Adrenal gland (tissue), 12 donors: ENCODE measurements around the gene SPATA2L. TPM values are rescaled to one million over a fixed set of nuclear protein-coding genes. Genes with fewer than 3 reads are reported as not detected.

ENCODE experiments used
- DNase-seq, 7 donors: peaks; one replicate each; pipeline ENCODE4 v3.0.0-alpha.2; 2019 to 2020
- H3K27ac ChIP-seq, 5 donors: fragments of 200-600 bp; sonication (generic) in 4 of 5; 1 replicate in 3 of 5; 2 replicates in 2 of 5; pipeline versions ENCODE4 v1.5.1 to v1.8.0; 2016 to 2020; ENCODE audit warnings: mild to moderate bottlenecking in 1 of 5
- H3K27me3 ChIP-seq: fragments of 200-600 bp; 2 replicates; pipeline ENCODE4 v1.8.0; 2021
- H3K36me3 ChIP-seq, 2 donors: fragments of 200-600 bp; replicated peaks in 1 of 2; 1 replicate in 1 of 2; 2 replicates in 1 of 2; pipeline versions ENCODE4 v1.5.1 to v1.8.0; 2018 to 2022
- H3K4me1 ChIP-seq, 2 donors: fragments of 200-600 bp; replicated peaks in 1 of 2; 1 replicate in 1 of 2; 2 replicates in 1 of 2; pipeline versions ENCODE4 v1.5.1 to v1.8.0; 2018 to 2021
- H3K4me3 ChIP-seq, 4 donors: fragments of 200-600 bp; sonication (generic) in 3 of 4; one replicate each; pipeline ENCODE4 v1.5.1; 2016 to 2018
- H3K9me3 ChIP-seq, 3 donors: fragments of 200-600 bp; sonication (generic) in 1 of 3; replicated peaks in 1 of 3; 1 replicate in 2 of 3; 2 replicates in 1 of 3; pipeline versions ENCODE4 v1.5.1 to v1.8.0; 2016 to 2021
- POLR2A ChIP-seq, 2 donors: fragments of 450-650 bp; IDR thresholded peaks; one replicate each; pipeline ENCODE4 v1.6.1; 2017; ENCODE audit warnings: antibody characterized with exemption in 2 of 2, mild to moderate bottlenecking in 2 of 2, moderate library complexity in 1 of 2
- WGBS, 4 donors: extraction: QIAGEN DNeasy Blood & Tissue Kit in 2 of 4; methylation state at CpG; one replicate each; pipeline versions ENCODE4 v1.1.5 to v1.1.7; 2013 to 2017; 5-methylcytosine and 5-hydroxymethylcytosine counted together
- intact Hi-C, 2 donors: fragments of 100-400 bp; cut with DNase I; formaldehyde crosslinking; loops; one replicate each; pipeline versions ENCODE4 v1.14.1 to v1.15.0; 2022 to 2023
- polyA plus RNA-seq, 3 donors: library from polyadenylated mRNA; stranded (reverse); fragments of 200-250 nt in 2 of 3; fragments of 350-450 nt in 1 of 3; fragmentation: Illumina TruSeq in 1 of 3; extraction: RNeasy Lipid Tissue Mini Kit (QIAGEN cat#74804) in 1 of 3; gene quantifications; one replicate each; pipeline ENCODE4 v1.2.3, GENCODE V29; 2013 to 2014
- total RNA-seq, 9 donors: library from RNA; depleted of rRNA in 4 of 9; stranded (reverse); fragments of >200 nt in 4 of 9; fragments of 120-200 nt in 1 of 9; fragmentation: NEBNext Ultra II Directional in 1 of 9; extraction: Animal tissue kit (Norgen Biotek cat#: 25700) in 1 of 9; gene quantifications; one replicate each; pipeline versions ENCODE4 v1.1.0 to v1.2.4, GENCODE V29; 2013 to 2023
- TF ChIP-seq, protein P1 (sequence below), 6 experiments: fragments of 450-650 bp in 4 of 6; fragments of 200-600 bp in 2 of 6; sonication (generic) in 1 of 6; IDR thresholded peaks; 1 replicate in 5 of 6; 2 replicates in 1 of 6; pipeline versions ENCODE4 v1.5.1 to v1.8.0; 2016 to 2021; ENCODE audit warnings: antibody characterized with exemption in 6 of 6, mild to moderate bottlenecking in 2 of 6, moderate library complexity in 1 of 6
- donor health status: healthy with polysubstance abuse.
- donor health status: Bipolar disorder and iron deficiency.
- donor health status: DM: yes; HTN: yes; CAD: no.
- donor health status: DM: no; HTN: no; CAD: no.
- donor health status: DM: no; HTN: no; CAD: no.
- donor health status: DM: yes; HTN: yes; CAD: no.

Gene SPATA2L
- total and polyA plus RNA-seq, 12 donors, result 0.20 to 29.4 (median 11.2) TPM

DNA sequence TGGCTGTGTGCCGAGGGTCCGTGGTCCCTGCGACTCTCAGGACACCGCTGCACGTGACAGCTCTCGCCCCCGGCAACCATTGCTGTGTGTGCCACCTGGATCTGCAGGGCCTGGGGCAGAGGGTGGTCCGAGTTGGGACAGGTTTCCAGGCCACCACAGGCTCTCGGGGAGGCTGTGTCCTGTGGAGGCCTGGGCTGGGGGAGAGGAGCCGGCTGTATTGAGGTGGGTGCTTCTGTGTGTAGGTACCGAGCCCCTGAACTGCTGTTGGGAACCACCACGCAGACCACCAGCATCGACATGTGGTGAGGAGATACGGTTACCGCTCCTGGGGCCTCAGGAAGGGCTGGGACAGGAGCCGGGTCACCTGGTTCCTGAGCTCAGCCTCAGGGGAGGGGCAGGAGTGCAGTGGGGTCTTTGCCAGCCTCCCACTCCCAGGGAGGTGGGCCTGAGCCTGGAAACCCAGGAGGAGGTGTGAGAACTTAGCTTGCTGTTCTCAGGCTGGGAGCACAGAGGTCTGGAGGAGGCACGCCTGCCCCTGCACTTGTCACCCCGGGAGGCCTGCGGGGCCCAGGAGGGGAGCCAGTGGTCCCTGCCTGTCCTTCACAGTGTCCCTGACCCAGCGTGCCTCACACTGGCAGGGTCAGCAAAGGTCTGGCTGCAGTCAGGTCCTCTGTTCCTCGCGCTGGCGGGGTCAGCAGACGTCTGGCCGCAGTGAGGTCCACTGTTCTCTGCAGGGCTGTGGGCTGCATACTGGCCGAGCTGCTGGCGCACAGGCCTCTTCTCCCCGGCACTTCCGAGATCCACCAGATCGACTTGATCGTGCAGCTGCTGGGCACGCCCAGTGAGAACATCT lies 7.3 kb downstream of the SPATA2L start:
- Histone ChIP-seq H3K9me3 (no peaks in the 10 kb centered on the region), H3K4me3 (no peak overlapping the region), H3K36me3 (peaks cover 0 to 69% of the 10 kb centered on the region in 2 donors), H3K27me3 (no peaks in the 10 kb centered on the region), H3K27ac (no peak overlapping the region), H3K4me1 (no peaks in the 10 kb centered on the region)
- 86 to 90% (median 87%) methylated on average over 11 to 32 of the region's 32 CpGs; no CpG with 5 or more reads in 1 of the 4 donors for WGBS, 4 donors
- intact Hi-C loops, result no loop called here
- peak in 1 of 7 donors; percentile 23 for DNase-seq
- TF ChIP-seq, protein P1, sequence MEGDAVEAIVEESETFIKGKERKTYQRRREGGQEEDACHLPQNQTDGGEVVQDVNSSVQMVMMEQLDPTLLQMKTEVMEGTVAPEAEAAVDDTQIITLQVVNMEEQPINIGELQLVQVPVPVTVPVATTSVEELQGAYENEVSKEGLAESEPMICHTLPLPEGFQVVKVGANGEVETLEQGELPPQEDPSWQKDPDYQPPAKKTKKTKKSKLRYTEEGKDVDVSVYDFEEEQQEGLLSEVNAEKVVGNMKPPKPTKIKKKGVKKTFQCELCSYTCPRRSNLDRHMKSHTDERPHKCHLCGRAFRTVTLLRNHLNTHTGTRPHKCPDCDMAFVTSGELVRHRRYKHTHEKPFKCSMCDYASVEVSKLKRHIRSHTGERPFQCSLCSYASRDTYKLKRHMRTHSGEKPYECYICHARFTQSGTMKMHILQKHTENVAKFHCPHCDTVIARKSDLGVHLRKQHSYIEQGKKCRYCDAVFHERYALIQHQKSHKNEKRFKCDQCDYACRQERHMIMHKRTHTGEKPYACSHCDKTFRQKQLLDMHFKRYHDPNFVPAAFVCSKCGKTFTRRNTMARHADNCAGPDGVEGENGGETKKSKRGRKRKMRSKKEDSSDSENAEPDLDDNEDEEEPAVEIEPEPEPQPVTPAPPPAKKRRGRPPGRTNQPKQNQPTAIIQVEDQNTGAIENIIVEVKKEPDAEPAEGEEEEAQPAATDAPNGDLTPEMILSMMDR (IDR thresholded peaks at IDR 0.05), result no peak
- TF ChIP-seq POLR2A (IDR thresholded peaks at IDR 0.05), result no peak

DNA sequence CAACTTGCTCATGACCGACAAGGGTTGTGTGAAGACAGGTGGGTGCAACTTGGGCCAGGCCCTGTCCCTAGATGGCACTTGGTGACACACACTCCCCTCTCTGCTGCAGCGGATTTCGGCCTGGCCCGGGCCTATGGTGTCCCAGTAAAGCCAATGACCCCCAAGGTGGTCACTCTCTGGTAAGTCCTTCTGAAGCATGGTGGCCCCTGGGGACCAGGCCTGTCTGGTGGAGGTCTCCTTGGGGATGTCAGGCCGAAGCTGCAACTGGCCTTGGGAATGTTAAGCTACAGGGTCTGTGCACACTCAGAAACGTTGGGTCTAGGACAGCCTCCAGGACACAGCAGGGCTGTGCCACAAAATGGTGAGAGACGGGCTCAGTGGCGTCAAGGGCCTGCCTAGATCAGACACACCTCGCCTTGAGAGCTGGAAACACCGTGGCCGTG lies 8.2 kb downstream of the SPATA2L start:
- no peaks in the 10 kb centered on the region for H3K27me3 ChIP-seq
- H3K27ac ChIP-seq, result no peak overlapping the region
- intact Hi-C loops, result no loop called here
- TF ChIP-seq, protein P1 (IDR thresholded peaks at IDR 0.05), result no peak
- no peak for TF ChIP-seq POLR2A (IDR thresholded peaks at IDR 0.05)
- H3K9me3 ChIP-seq, result no peaks in the 10 kb centered on the region
- H3K4me1 ChIP-seq, result no peaks in the 10 kb centered on the region
- no peak for DNase-seq
- 90 to 100% (median 91%) methylated on average over 1 to 11 of the region's 11 CpGs for WGBS, 4 donors
- H3K4me3 ChIP-seq, result no peak overlapping the region
- H3K36me3 ChIP-seq, result peaks cover 0 to 71% of the 10 kb centered on the region in 2 donors

DNA sequence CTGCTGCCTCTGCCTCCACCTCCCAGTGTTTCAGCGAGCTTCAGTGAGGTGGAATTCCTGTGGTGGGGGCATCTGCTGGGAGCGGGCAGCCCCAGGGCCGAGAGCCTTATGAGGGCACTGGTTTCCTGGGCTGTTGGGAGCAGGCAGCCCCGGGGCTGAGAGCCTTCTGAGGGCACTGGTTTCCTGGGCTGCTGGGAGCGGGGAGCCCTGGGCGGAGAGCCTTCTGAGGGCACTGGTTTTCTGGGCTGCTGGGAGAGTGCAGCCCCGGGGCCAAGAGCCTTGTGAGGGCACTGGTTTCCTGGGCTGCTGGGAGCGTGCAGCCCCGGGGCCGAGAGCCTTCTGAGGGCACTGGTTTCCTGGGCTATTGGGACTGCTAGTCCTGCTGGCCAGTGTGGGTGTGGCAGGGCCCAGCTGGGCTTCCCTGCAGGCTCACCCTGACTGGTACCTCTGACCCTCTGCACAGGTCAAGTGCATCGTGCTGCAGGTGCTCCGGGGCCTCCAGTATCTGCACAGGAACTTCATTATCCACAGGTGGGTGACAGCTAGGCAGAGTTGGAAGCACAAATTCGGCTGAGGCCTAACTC lies 9.4 kb downstream of the SPATA2L start:
- 91 to 97% (median 96%) methylated on average over 6 to 13 of the region's 13 CpGs for WGBS, 4 donors
- no peak for DNase-seq
- Histone ChIP-seq H3K4me3 (no peak overlapping the region), H3K9me3 (no peaks in the 10 kb centered on the region), H3K27me3 (no peaks in the 10 kb centered on the region), H3K36me3 (peaks cover 0 to 68% of the 10 kb centered on the region in 2 donors), H3K27ac (no peak overlapping the region), H3K4me1 (peaks cover 7 to 9% of the 10 kb centered on the region in 2 donors)
- intact Hi-C loops, result no loop called here
- TF ChIP-seq POLR2A (IDR thresholded peaks at IDR 0.05), result no peak
- TF ChIP-seq, protein P1 (IDR thresholded peaks at IDR 0.05), result no peak

DNA sequence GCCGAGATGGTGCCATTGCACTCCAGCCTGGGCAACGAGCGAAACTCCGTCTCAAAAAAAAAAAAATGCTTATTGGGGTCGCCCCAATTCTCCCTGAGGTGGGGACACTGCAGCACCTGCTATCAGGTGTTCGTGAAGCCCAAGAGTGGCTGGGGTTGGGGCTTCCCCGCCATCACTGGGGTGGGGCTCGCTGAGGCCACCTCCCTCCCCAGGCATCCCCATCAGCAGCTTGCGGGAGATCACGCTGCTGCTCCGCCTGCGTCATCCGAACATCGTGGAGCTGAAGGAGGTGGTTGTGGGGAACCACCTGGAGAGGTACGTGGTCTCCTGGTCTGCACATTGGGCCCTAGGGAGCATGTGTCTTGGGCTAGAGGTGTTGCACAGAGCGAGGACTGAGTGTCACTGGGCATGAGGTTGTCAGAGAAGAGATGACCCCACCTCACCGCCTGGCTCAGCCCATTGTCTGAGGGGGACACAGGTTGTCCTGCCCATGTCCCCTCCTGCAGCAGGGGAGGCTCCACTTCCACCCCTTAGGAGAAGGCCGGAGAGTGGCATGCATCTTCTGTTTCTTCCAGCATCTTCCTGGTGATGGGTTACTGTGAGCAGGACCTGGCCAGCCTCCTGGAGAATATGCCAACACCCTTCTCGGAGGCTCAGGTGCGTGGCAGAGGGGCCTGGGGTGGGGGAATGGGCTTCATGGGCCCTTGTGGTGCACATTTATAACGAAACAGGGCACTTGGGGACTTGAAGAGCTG lies 10.1 kb downstream of the SPATA2L start:
- H3K4me3 ChIP-seq, result no peak overlapping the region
- peaks cover 8 to 10% of the 10 kb centered on the region in 2 donors for H3K4me1 ChIP-seq
- intact Hi-C loops, result no loop called here
- WGBS, 4 donors, result 91 to 96% (median 95%) methylated on average over 12 to 21 of the region's 21 CpGs
- DNase-seq, result no peak
- H3K9me3 ChIP-seq, result no peaks in the 10 kb centered on the region
- H3K36me3 ChIP-seq, result peaks cover 0 to 62% of the 10 kb centered on the region in 2 donors
- no peaks in the 10 kb centered on the region for H3K27me3 ChIP-seq
- TF ChIP-seq, protein P1 (IDR thresholded peaks at IDR 0.05), result no peak
- no peak overlapping the region for H3K27ac ChIP-seq
